ENCODE data around the gene MRPL50. TPM values are rescaled to one million over a fixed set of nuclear protein-coding genes. Genes with fewer than 3 reads are reported as not detected.
A peak's percentile ranks its signal among the peaks of the same experiment; 100 is the strongest.
"Not testable (repeated sequence)": the region's sequence is repeated elsewhere in the genome, so short reads cannot be mapped to it uniquely, and the experiment has no call there.

The MRPL50 gene
- total and polyA plus RNA-seq, 2 experiments from 2014 or later = 11.5 to 19.3 TPM

DNA sequence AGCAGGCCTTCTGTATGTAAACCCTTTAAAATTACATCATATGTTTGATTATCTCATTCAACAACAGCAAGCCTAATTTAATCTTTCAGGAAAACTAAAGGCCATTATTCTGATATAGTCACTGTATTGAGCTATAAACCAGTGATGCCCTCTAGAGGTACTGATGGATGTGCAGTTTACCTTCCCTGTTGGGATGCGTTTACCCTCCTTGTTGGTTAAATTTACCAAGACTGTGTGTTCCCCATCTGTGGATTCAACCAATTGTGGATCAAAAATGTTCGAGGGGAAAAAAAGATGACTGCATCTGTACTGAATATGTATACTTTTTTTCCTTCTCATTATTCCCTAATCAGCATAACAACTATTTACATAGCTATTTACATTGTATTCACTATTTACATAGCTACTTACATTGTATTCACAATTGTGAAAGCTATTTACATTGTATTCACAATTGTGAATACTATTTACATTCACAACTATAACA is 9.9 kb downstream of the MRPL50 start:
- WGBS, 2 experiments (ENCODE audit: low coverage in 1 of 2, low lambda C conversion rate in 2 of 2, missing lambda C conversion rate in 2 of 2) = 91 to 94% methylated on average over 2 of the region's 2 CpGs
- Histone ChIP-seq H3K9me3 (ENCODE audit: low read depth) (no peaks in the 10 kb centered on the region), H3F3A (ENCODE audit: insufficient read depth) (peaks cover 10% of the 10 kb centered on the region; the same call in 1 of the 2 replicates), H3K4me1 (ENCODE audit: insufficient read depth) (peaks cover 1% of the 10 kb centered on the region; the same call in 1 of the 2 replicates), H3K4me3 (no peak overlapping the region), H3K27me3 (replicated peaks; ENCODE audit: insufficient read depth) (no peaks in the 10 kb centered on the region), H3K9ac (no peak overlapping the region), H3K27ac (no peak overlapping the region), H3K79me2 (ENCODE audit: insufficient read depth) (peaks cover 30% of the 10 kb centered on the region), H3K4me2 (ENCODE audit: unreplicated experiment) (no peak overlapping the region), H4K20me1 (ENCODE audit: insufficient read depth) (peaks cover 9% of the 10 kb centered on the region; the same call in 1 of the 2 replicates), H3K36me3 (ENCODE audit: low read depth) (peaks cover 12% of the 10 kb centered on the region), H3K9me2 (ENCODE audit: insufficient read depth) (no peaks in the 10 kb centered on the region), H2AFZ (no peak overlapping the region)
- in situ Hi-C loops (cut with MboI) = no loop called here
- TF ChIP-seq EZH2phosphoT487 (IDR thresholded peaks at IDR 0.05; ENCODE audit: insufficient read depth, low read depth) (no peak), EZH2 (IDR thresholded peaks at IDR 0.05; ENCODE audit: insufficient read depth, poor library complexity, severe bottlenecking) (no peak)
- DNase-seq = peak; percentile 30

DNA sequence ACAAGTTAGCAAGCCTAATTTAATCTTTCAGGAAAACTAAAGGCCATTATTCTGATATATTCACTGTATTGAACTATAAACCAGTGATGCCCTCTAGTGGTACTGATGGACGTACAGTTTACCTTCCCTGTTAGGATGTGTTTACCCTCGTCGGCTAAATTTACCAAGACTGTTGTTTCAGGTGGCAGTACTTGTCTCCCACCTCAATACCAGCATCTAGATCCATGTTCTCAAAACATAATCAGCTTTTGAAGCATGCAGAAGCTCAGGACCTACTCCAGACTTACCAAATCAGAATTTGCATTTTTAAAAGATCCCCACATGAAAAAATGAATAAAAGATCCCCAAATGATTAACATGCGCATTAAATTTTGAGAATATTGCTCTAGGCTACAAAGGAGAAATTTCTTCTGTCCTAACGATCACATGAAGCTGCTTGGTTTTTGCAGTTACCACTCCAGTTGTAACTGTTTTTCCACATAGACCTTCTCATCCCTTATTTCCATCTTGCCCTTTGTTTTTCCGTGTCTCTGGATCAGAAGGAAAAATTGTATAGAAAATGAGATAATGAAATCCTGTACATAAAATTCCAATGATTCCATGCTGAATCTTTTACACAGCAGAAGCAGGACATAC is 10.4 kb downstream of the MRPL50 start:
- TF ChIP-seq EZH2phosphoT487 (IDR thresholded peaks at IDR 0.05; ENCODE audit: insufficient read depth, low read depth) (no peak), EZH2 (IDR thresholded peaks at IDR 0.05; ENCODE audit: insufficient read depth, poor library complexity, severe bottlenecking) (no peak)
- Histone ChIP-seq H4K20me1 (ENCODE audit: insufficient read depth) (peaks cover 7% of the 10 kb centered on the region; the same call in 1 of the 2 replicates), H3K79me2 (ENCODE audit: insufficient read depth) (peaks cover 24% of the 10 kb centered on the region), H3K27ac (no peak overlapping the region), H3K4me2 (ENCODE audit: unreplicated experiment) (no peak overlapping the region), H3K36me3 (ENCODE audit: low read depth) (peaks cover 12% of the 10 kb centered on the region), H3K4me1 (ENCODE audit: insufficient read depth) (peaks cover 6% of the 10 kb centered on the region; the same call in 1 of the 2 replicates), H3K9me2 (ENCODE audit: insufficient read depth) (no peaks in the 10 kb centered on the region), H3K9me3 (ENCODE audit: low read depth) (no peaks in the 10 kb centered on the region), H3K4me3 (no peak overlapping the region), H3F3A (ENCODE audit: insufficient read depth) (peaks cover 10% of the 10 kb centered on the region; the same call in 1 of the 2 replicates), H2AFZ (no peak overlapping the region), H3K9ac (no peak overlapping the region), H3K27me3 (replicated peaks; ENCODE audit: insufficient read depth) (no peaks in the 10 kb centered on the region)
- DNase-seq = peak; percentile 75
- 77 to 79% methylated on average over 6 of the region's 6 CpGs for WGBS, 2 experiments (ENCODE audit: low coverage in 1 of 2, low lambda C conversion rate in 2 of 2, missing lambda C conversion rate in 2 of 2)
- in situ Hi-C loops (cut with MboI) = no loop called here

DNA sequence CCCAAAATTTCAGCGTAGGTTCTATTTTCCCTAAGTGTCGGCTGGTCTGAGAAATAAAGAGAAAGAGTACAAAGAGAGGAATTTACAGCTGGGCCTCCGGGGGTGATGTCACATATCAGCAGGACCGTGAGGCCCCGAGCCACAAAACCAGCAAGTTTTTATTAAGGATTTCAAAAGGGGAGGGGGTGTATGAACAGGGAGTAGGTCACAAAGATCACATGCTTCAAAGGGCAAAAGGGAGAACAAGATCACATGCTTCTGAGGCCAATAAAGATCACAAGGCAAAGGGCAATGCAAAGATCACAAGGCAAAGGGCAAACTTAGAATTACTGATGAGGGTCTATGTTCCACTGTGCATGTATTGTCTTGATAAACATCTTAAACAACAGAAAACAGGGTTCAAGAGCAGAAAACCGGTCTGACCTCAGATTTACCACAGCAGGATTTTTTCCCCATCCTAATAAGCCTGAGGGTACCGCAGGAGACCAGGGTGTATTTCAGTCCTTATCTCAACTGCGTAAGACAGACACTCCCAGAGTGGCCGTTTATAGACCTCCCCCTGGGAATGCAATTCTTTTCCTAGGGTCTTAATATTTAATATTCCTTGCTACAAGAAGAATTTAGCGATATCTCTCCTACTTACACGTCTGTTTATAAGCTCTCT is 13.4 kb downstream of the MRPL50 start, which contains the start of gene BAAT:
BAAT (minus strand) TSS at position 134 of the 664 bp plus-strand sequence. CDS start 13,602 bp downstream, outside the sequence.
- DNase-seq; H2AFZ ChIP-seq; H3K79me2 ChIP-seq (ENCODE audit: insufficient read depth); H3K27me3 ChIP-seq (replicated peaks; ENCODE audit: insufficient read depth); H3K4me1 ChIP-seq (ENCODE audit: insufficient read depth); H3F3A ChIP-seq (ENCODE audit: insufficient read depth); H3K4me2 ChIP-seq (ENCODE audit: unreplicated experiment); H3K4me3 ChIP-seq; H3K9me3 ChIP-seq (ENCODE audit: low read depth); H3K9me2 ChIP-seq (ENCODE audit: insufficient read depth); in situ Hi-C loops (cut with MboI); H3K36me3 ChIP-seq (ENCODE audit: low read depth); H3K27ac ChIP-seq; H4K20me1 ChIP-seq (ENCODE audit: insufficient read depth); H3K9ac ChIP-seq: not testable (repeated sequence)
- 94 to 96% methylated on average over 11 of the region's 11 CpGs for WGBS, 2 experiments (ENCODE audit: low coverage in 1 of 2, low lambda C conversion rate in 2 of 2, missing lambda C conversion rate in 2 of 2)

DNA sequence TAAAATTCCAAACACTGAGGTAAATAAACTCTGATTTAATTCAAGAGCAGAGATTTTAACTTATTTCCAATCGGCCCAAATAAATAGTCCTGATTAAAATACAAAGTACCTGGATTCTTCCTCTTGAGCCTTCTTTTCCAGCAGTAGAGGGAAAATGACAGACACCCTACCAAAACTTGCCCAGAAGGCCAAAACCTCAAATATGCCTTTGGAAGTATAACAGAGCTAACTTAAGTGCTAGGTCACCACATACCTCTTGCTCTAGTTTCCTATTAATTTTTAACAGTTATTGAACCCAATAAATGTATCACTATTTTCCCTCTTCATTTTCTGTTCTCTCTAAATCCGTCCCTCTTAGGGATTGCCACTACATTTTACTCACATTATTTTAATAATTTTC is 15.1 kb downstream of the MRPL50 start:
- H3K4me1 ChIP-seq (ENCODE audit: insufficient read depth) = peaks cover 6% of the 10 kb centered on the region; the same call in 1 of the 2 replicates
- H2AFZ ChIP-seq = no peak overlapping the region
- peak overlapping the region; percentile 1 for H3K4me2 ChIP-seq (ENCODE audit: unreplicated experiment)
- WGBS, 2 experiments (ENCODE audit: low coverage in 1 of 2, low lambda C conversion rate in 2 of 2, missing lambda C conversion rate in 2 of 2) = 85 to 91% methylated on average over 2 of the region's 2 CpGs
- H3K27ac ChIP-seq = no peak overlapping the region
- no peaks in the 10 kb centered on the region for H3K79me2 ChIP-seq (ENCODE audit: insufficient read depth)
- no peaks in the 10 kb centered on the region for H4K20me1 ChIP-seq (ENCODE audit: insufficient read depth)
- peak; percentile 23 for DNase-seq
- H3K27me3 ChIP-seq (replicated peaks; ENCODE audit: insufficient read depth) = no peaks in the 10 kb centered on the region
- no peaks in the 10 kb centered on the region for H3K9me2 ChIP-seq (ENCODE audit: insufficient read depth)
- H3K9me3 ChIP-seq (ENCODE audit: low read depth) = no peaks in the 10 kb centered on the region
- H3K36me3 ChIP-seq (ENCODE audit: low read depth) = no peaks in the 10 kb centered on the region
- TF ChIP-seq EZH2phosphoT487 (IDR thresholded peaks at IDR 0.05; ENCODE audit: insufficient read depth, low read depth) (no peak), EZH2 (IDR thresholded peaks at IDR 0.05; ENCODE audit: insufficient read depth, poor library complexity, severe bottlenecking) (no peak)
- no peak overlapping the region for H3K9ac ChIP-seq
- no peak overlapping the region for H3K4me3 ChIP-seq
- in situ Hi-C loops (cut with MboI) = no loop called here
- H3F3A ChIP-seq (ENCODE audit: insufficient read depth) = peaks cover 6% of the 10 kb centered on the region; the same call in 1 of the 2 replicates

Data from GM23248 (cell line).